Stimulated activated CD4-positive, alpha-beta T cell treated with anti-CD3 and anti-CD28 coated beads, Interleukin-15, amount 100 ng/mL, for 48 hours (primary cell): ENCODE results near the gene WDFY3.

Experiments
- DNase-seq, 2 donors: peaks; one replicate each; pipeline ENCODE4 v3.0.0-alpha.2; 2020; ENCODE audit warnings: low read depth in 2 of 2

The WDFY3 gene

GRCh38 chr4:84952776-84953175, 13.7 kb downstream of the WDFY3 start:
- no peak for DNase-seq

GRCh38 chr4:84952004-84952403, 14.5 kb downstream of the WDFY3 start:
- no peak for DNase-seq

GRCh38 chr4:84948056-84948455, 18.4 kb downstream of the WDFY3 start:
- DNase-seq = no peak

- DNase-seq = no peak
Measured at GRCh38 chr4:84944947-84945346, 21.5 kb downstream of the WDFY3 start.

GRCh38 chr4:84940960-84941359, 25.5 kb downstream of the WDFY3 start:
- no peak for DNase-seq

GRCh38 chr4:84939113-84939512, 27.4 kb downstream of the WDFY3 start:
- DNase-seq = no peak

GRCh38 chr4:84938316-84938715, 28.2 kb downstream of the WDFY3 start:
- no peak for DNase-seq

- DNase-seq = no peak
Measured at GRCh38 chr4:84937381-84937977, 29.0 kb downstream of the WDFY3 start.

- DNase-seq = no peak
Measured at GRCh38 chr4:84936123-84936522, 30.4 kb downstream of the WDFY3 start.

GRCh38 chr4:84932462-84932861, 34.0 kb downstream of the WDFY3 start:
- no peak for DNase-seq

GRCh38 chr4:84931961-84932360, 34.5 kb downstream of the WDFY3 start:
- no peak for DNase-seq

- no peak for DNase-seq
Measured at GRCh38 chr4:84931274-84931673, 35.2 kb downstream of the WDFY3 start.

GRCh38 chr4:84928089-84928488, 38.4 kb downstream of the WDFY3 start:
- no peak for DNase-seq

- DNase-seq = no peak
Measured at GRCh38 chr4:84927428-84927827, 39.1 kb downstream of the WDFY3 start.

GRCh38 chr4:84925558-84925957, 40.9 kb downstream of the WDFY3 start:
- no peak for DNase-seq

GRCh38 chr4:84924434-84924833, 42.1 kb downstream of the WDFY3 start:
- DNase-seq = no peak

- DNase-seq = no peak
Measured at GRCh38 chr4:84920617-84921016, 45.9 kb downstream of the WDFY3 start.

GRCh38 chr4:84917869-84918600, 48.5 kb downstream of the WDFY3 start:
- no peak for DNase-seq

- no peak for DNase-seq
Measured at GRCh38 chr4:84917086-84917821, 49.2 kb downstream of the WDFY3 start.

GRCh38 chr4:84916227-84916626, 50.3 kb downstream of the WDFY3 start:
- DNase-seq = no peak

- DNase-seq = no peak
Measured at GRCh38 chr4:84915396-84915780, 51.1 kb downstream of the WDFY3 start.

GRCh38 chr4:84914686-84915395, 51.6 kb downstream of the WDFY3 start:
- DNase-seq = no peak
